H1 (cell line): ENCODE data around the gene HYAL1. TPM values are rescaled to one million over a fixed set of nuclear protein-coding genes. Genes with fewer than 3 reads are reported as not detected.

Source experiments
- CTCF ChIA-PET: fragments of 300-600 bp; sonication (Branson Sonifier 250); formaldehyde crosslinking; loops from one replicate; lab custom pipeline; 2021; ENCODE audit not compliant: partially characterized antibody; lab: Charles Lee
- POLR2A ChIA-PET: fragments of 300-600 bp; sonication (Branson Sonifier 250); formaldehyde crosslinking; loops from one replicate; lab custom pipeline; 2021; ENCODE audit warnings: inconsistent platforms; ENCODE audit not compliant: partially characterized antibody; lab: Charles Lee
- DNase-seq, 2 experiments: peaks; one replicate each; pipeline versions ENCODE4 v3.0.0 to v3.0.0-alpha.2; 2010 to 2022; ENCODE audit warnings: low spot score in 2 of 2, low read depth in 1 of 2, mixed read lengths in 1 of 2
- FAIRE-seq: peaks from 2 replicates; lab custom pipeline; 2011; peaks lifted over from hg19 to GRCh38; lab: Jason Lieb, UNC
- H2AFZ ChIP-seq: 2 replicates; pipeline ENCODE4 v1.8.1; 2012; ENCODE audit warnings: low read length, inconsistent platforms
- H2AK5ac ChIP-seq: 2 replicates; pipeline ENCODE4 v1.6.1; 2013; ENCODE audit warnings: low read depth, low read length
- H2BK120ac ChIP-seq: replicated peaks from 2 replicates; pipeline ENCODE3; 2013; ENCODE audit warnings: low read depth, low read length, inconsistent platforms
- H2BK12ac ChIP-seq: 2 replicates; pipeline ENCODE4 v1.6.1; 2013; ENCODE audit warnings: low read depth, low read length
- H2BK15ac ChIP-seq: 2 replicates; pipeline ENCODE4 v1.6.1; 2013; ENCODE audit warnings: low read length
- H2BK20ac ChIP-seq: 2 replicates; pipeline ENCODE4 v1.6.1; 2013; ENCODE audit warnings: low read length
- H2BK5ac ChIP-seq: 2 replicates; pipeline ENCODE4 v1.6.1; 2013; ENCODE audit warnings: low read depth, low read length
- H3K14ac ChIP-seq: 2 replicates; pipeline ENCODE4 v1.6.1; 2013; ENCODE audit warnings: inconsistent platforms; ENCODE audit not compliant: insufficient read length
- H3K18ac ChIP-seq: 2 replicates; pipeline ENCODE4 v1.6.1; 2013; ENCODE audit warnings: low read length; ENCODE audit errors: extremely low read depth
- H3K23ac ChIP-seq: 2 replicates; pipeline ENCODE4 v1.6.1; 2013; ENCODE audit warnings: inconsistent platforms; ENCODE audit not compliant: insufficient read length
- H3K23me2 ChIP-seq: 2 replicates; pipeline ENCODE4 v1.6.1; 2013; ENCODE audit warnings: low read depth, low read length
- H3K27ac ChIP-seq: 2 replicates; pipeline ENCODE4 v1.6.1; 2011; ENCODE audit warnings: low read depth, low read length, inconsistent platforms
- H3K27me3 ChIP-seq, 4 experiments: replicated peaks in 1 of 4; 1 replicate in 1 of 4; 2 replicates in 3 of 4; pipeline versions ENCODE4 v1.6.1 to v1.8.1; 2011 to 2013; ENCODE audit warnings: low read length in 3 of 4, mild to moderate bottlenecking in 3 of 4, inconsistent platforms in 2 of 4, mixed read lengths in 2 of 4, moderate library complexity in 1 of 4; ENCODE audit not compliant: control insufficient read depth in 3 of 4, insufficient read depth in 3 of 4; ENCODE audit errors: extremely low read depth in 1 of 4
- H3K36me3 ChIP-seq, 4 experiments: 2 replicates each; pipeline versions ENCODE4 v1.6.1 to v1.8.1; 2011 to 2013; ENCODE audit warnings: mild to moderate bottlenecking in 4 of 4, low read length in 3 of 4, moderate library complexity in 2 of 4, control low read depth in 1 of 4, inconsistent platforms in 1 of 4; ENCODE audit not compliant: insufficient read depth in 4 of 4, control insufficient read depth in 2 of 4
- H3K4ac ChIP-seq: replicated peaks from 2 replicates; pipeline ENCODE3; 2013; ENCODE audit warnings: low read length, low read depth, mixed read lengths, inconsistent platforms; ENCODE audit not compliant: insufficient read length
- H3K4me1 ChIP-seq, 4 experiments: replicated peaks in 1 of 4; 1 replicate in 1 of 4; 2 replicates in 3 of 4; pipeline versions ENCODE4 v1.6.1 to v1.8.1; 2011 to 2013; ENCODE audit warnings: low read length in 3 of 4, inconsistent platforms in 2 of 4, mixed read lengths in 1 of 4; ENCODE audit not compliant: insufficient read depth in 4 of 4, control insufficient read depth in 3 of 4
- H3K4me2 ChIP-seq, 2 experiments: 2 replicates each; pipeline versions ENCODE4 v1.6.1 to v1.8.1; 2011 to 2013; ENCODE audit warnings: low read depth in 2 of 2, low read length in 2 of 2, control low read depth in 1 of 2, inconsistent platforms in 1 of 2, mild to moderate bottlenecking in 1 of 2; ENCODE audit not compliant: insufficient read depth in 1 of 2
- H3K4me3 ChIP-seq, 4 experiments: fragments of 200-600, 300-600 bp in 1 of 4; sonication (generic), shearing (Covaris generic), sonication (Bioruptor Twin) in 1 of 4; 2 replicates each; pipeline versions ENCODE4 v1.5.1 to v1.8.1; 2011 to 2016; ENCODE audit warnings: low read length in 4 of 4, low read depth in 3 of 4, control low read depth in 2 of 4, inconsistent platforms in 2 of 4, mild to moderate bottlenecking in 2 of 4, mixed read lengths in 1 of 4, moderate library complexity in 1 of 4; ENCODE audit not compliant: insufficient read depth in 2 of 4; ENCODE audit errors: extremely low read depth in 1 of 4
- H3K56ac ChIP-seq: replicated peaks from 2 replicates; pipeline ENCODE3; 2013; ENCODE audit warnings: low read depth, mild to moderate bottlenecking, mixed read lengths, low read length, inconsistent platforms; ENCODE audit not compliant: insufficient read length
- H3K79me1 ChIP-seq: 2 replicates; pipeline ENCODE4 v1.6.1; 2013; ENCODE audit warnings: low read depth, low read length, control low read depth
- H3K79me2 ChIP-seq, 2 experiments: 2 replicates each; pipeline versions ENCODE4 v1.6.1 to v1.8.1; 2012 to 2013; ENCODE audit warnings: low read length in 2 of 2, mild to moderate bottlenecking in 2 of 2, inconsistent platforms in 1 of 2; ENCODE audit not compliant: insufficient read depth in 2 of 2, control insufficient read depth in 1 of 2
- H3K9ac ChIP-seq, 4 experiments: replicated peaks in 1 of 4; 1 replicate in 1 of 4; 2 replicates in 3 of 4; pipeline versions ENCODE4 v1.6.1 to v1.8.1; 2011 to 2013; ENCODE audit warnings: low read depth in 3 of 4, low read length in 3 of 4, control low read depth in 2 of 4, mild to moderate bottlenecking in 2 of 4, moderate library complexity in 2 of 4, inconsistent platforms in 1 of 4; ENCODE audit errors: extremely low read depth in 1 of 4
- H3K9me3 ChIP-seq, 2 experiments: 2 replicates each; pipeline versions ENCODE4 v1.6.1 to v1.8.1; 2012 to 2013; ENCODE audit warnings: mild to moderate bottlenecking in 2 of 2, moderate library complexity in 2 of 2, control low read depth in 1 of 2, inconsistent platforms in 1 of 2, low read depth in 1 of 2, low read length in 1 of 2, mixed read lengths in 1 of 2; ENCODE audit not compliant: insufficient read depth in 2 of 2
- H4K20me1 ChIP-seq, 2 experiments: replicated peaks in 1 of 2; 2 replicates each; pipeline versions ENCODE3 to v1.8.1; 2011 to 2013; ENCODE audit warnings: inconsistent platforms in 2 of 2, low read length in 2 of 2, mild to moderate bottlenecking in 1 of 2; ENCODE audit not compliant: insufficient read depth in 2 of 2, control insufficient read depth in 1 of 2
- H4K5ac ChIP-seq: 2 replicates; pipeline ENCODE4 v1.6.1; 2013; ENCODE audit warnings: low read length, low read depth, mixed read lengths, inconsistent platforms; ENCODE audit not compliant: insufficient read length
- H4K8ac ChIP-seq: 2 replicates; pipeline ENCODE4 v1.8.0; 2013; ENCODE audit warnings: mild to moderate bottlenecking, moderate library complexity, low read length, inconsistent platforms; ENCODE audit not compliant: insufficient read depth; ENCODE audit errors: extremely low read depth
- H4K91ac ChIP-seq: replicated peaks from 2 replicates; pipeline ENCODE3; 2013; ENCODE audit warnings: low read length, mixed read lengths, inconsistent platforms; ENCODE audit not compliant: insufficient read length
- BACH1 ChIP-seq: IDR thresholded peaks from 2 replicates; pipeline ENCODE4 v1.6.1; 2012; ENCODE audit warnings: low read length, improper control_type of control experiment
- CHD2 ChIP-seq: IDR thresholded peaks from 2 replicates; pipeline ENCODE4 v1.6.1; 2012; ENCODE audit warnings: low read length, improper control_type of control experiment
- GABPA ChIP-seq: IDR thresholded peaks from 2 replicates; pipeline ENCODE4 v1.6.1; 2011; ENCODE audit warnings: mild to moderate bottlenecking, low read length, moderate library complexity, borderline replicate concordance; ENCODE audit not compliant: insufficient read depth
- HDAC6 ChIP-seq: IDR thresholded peaks from one replicate; pipeline ENCODE4 v1.7.1; 2012; ENCODE audit warnings: low read depth, mild to moderate bottlenecking, inconsistent platforms, low read length, moderate library complexity
- MAFK ChIP-seq: IDR thresholded peaks from 2 replicates; pipeline ENCODE4 v1.6.1; 2012; ENCODE audit warnings: low read depth, mild to moderate bottlenecking, improper control_type of control experiment, low read length
- NANOG ChIP-seq: IDR thresholded peaks from 2 replicates; pipeline ENCODE4 v1.6.1; 2011; ENCODE audit warnings: low read length, low read depth, mild to moderate bottlenecking, inconsistent platforms; ENCODE audit not compliant: insufficient read depth, poor library complexity, severe bottlenecking
- POU5F1 ChIP-seq: IDR thresholded peaks from 2 replicates; pipeline ENCODE4 v1.6.1; 2011; ENCODE audit warnings: low read depth, mild to moderate bottlenecking, low read length, moderate library complexity
- RNF2 ChIP-seq: fragments of 200-900, 300-1000 bp; sonication (generic); IDR thresholded peaks from 2 replicates; pipeline ENCODE4 v1.7.1; 2016; ENCODE audit warnings: borderline replicate concordance, low read depth, mild to moderate bottlenecking, antibody characterized with exemption, low read length; ENCODE audit not compliant: poor library complexity, severe bottlenecking; ENCODE audit errors: missing control alignments
- SIN3A ChIP-seq, 2 experiments: IDR thresholded peaks in 1 of 2; conservative IDR thresholded peaks in 1 of 2; 2 replicates each; pipeline ENCODE4 v1.6.1; 2011 to 2012; ENCODE audit warnings: low read length in 2 of 2, improper control_type of control experiment in 1 of 2, low read depth in 1 of 2, mild to moderate bottlenecking in 1 of 2
- WGBS, 2 experiments: shearing (Covaris generic) in 1 of 2; methylation state at CpG; one replicate each; pipeline versions ENCODE4 v1.1.6 to v1.1.7; 2013 to 2015; ENCODE audit warnings: low lambda C conversion rate in 2 of 2, mixed read lengths in 2 of 2, inconsistent platforms in 1 of 2, low coverage in 1 of 2, missing lambda C conversion rate in 1 of 2; ENCODE audit not compliant: insufficient replicate concordance in 2 of 2, insufficient coverage in 1 of 2, insufficient read length in 1 of 2; ENCODE audit errors: extremely low coverage in 1 of 2, missing lambda C conversion rate in 1 of 2; 5-methylcytosine and 5-hydroxymethylcytosine counted together
- polyA plus RNA-seq, 7 experiments: library from polyadenylated mRNA; depleted of rRNA in 3 of 7; stranded (reverse) in 5 of 7; unstranded in 2 of 7; fragments of >200 nt in 5 of 7; fragments of 200-250 nt in 2 of 7; gene quantifications; 1 replicate in 5 of 7; 2 replicates in 1 of 7; 4 replicates in 1 of 7; pipeline versions ENCODE4 v1.2.1 to v1.2.3, GENCODE V29; 2011 to 2013; ENCODE audit warnings: missing spikeins in 2 of 7, mixed read lengths in 2 of 7
- total RNA-seq: library from RNA; stranded (reverse); fragmentation: NEBNext Ultra II Directional; extraction: Animal tissue kit (Norgen Biotek cat#: 25700); gene quantifications from 2 replicates; pipeline ENCODE4 v1.2.1, GENCODE V29; 2021

The HYAL1 gene
- total and polyA plus RNA-seq, 2 of the 8 experiments (the other 6 are each of a cell fraction or from before 2014, with no cell fraction given), result 2.0 to 5.4 TPM

- Histone ChIP-seq H3K27me3 (peaks cover 0 to 4% (median 4%) of the 10 kb centered on the region in 4 experiments; a peak in 4 of 7 replicates), H3K4ac (no peak within 1 kb of the TSS), H3K79me1 (no peaks in the 10 kb centered on the region; the same call in 1 of the 2 replicates), H3K56ac (no peak within 1 kb of the TSS), H2BK15ac (peak within 1 kb of the TSS; percentile 93; the same call in 1 of the 2 replicates), H3K18ac (peak within 1 kb of the TSS; percentile 100), H4K20me1 (peaks cover 3% of the 10 kb centered on the region in 2 experiments), H2AFZ (peak within 1 kb of the TSS; percentile 88; the same call in 1 of the 2 replicates), H2BK5ac (peak within 1 kb of the TSS; percentile 94; the same call in 1 of the 2 replicates), H3K36me3 (peaks cover 4 to 7% (median 6%) of the 10 kb centered on the region in 4 experiments; a peak in 5 of 8 replicates), H2BK12ac (peak within 1 kb of the TSS; percentile 85; the same call in 1 of the 2 replicates), H3K23ac (no peak within 1 kb of the TSS), H4K5ac (peak within 1 kb of the TSS; percentile 93), H3K79me2 (no peaks in the 10 kb centered on the region), H3K23me2 (peaks cover 12% of the 10 kb centered on the region), H4K8ac (peak within 1 kb of the TSS; percentile 69; the same call in 1 of the 2 replicates), H3K4me2 (peak within 1 kb of the TSS; percentile 64 to 90), H3K4me1 (peaks cover 0 to 11% (median 8%) of the 10 kb centered on the region in 4 experiments; a peak in 5 of 7 replicates), H3K9me3 (no peaks in the 10 kb centered on the region), H2AK5ac (no peak within 1 kb of the TSS), H3K14ac (no peak within 1 kb of the TSS), H3K4me3 (peak within 1 kb of the TSS; percentile 79 to 87 (median 82)), H2BK120ac (no peak within 1 kb of the TSS), H3K27ac (no peak within 1 kb of the TSS), H3K9ac (peak within 1 kb of the TSS in 3 of 4 experiments; percentile 41 to 60 (median 46); a peak in 6 of 7 replicates), H4K91ac (peak within 1 kb of the TSS; percentile 85), H2BK20ac (no peak within 1 kb of the TSS)
- POLR2A ChIA-PET, result interaction anchor here (0.5 to 5.3 kb wide), 9 partner anchors 10 to 219 kb away, joined by 3 to 22 read pairs (median 4); partner anchors contain the start of genes HEMK1 and RASSF1
- 4% methylated on average over 64 of the region's 64 CpGs; no CpG with 5 or more reads in 1 of the 2 experiments for WGBS, 2 experiments
- DNase-seq (peak; percentile 72 to 93), FAIRE-seq (no peak)
- CTCF ChIA-PET, result interaction anchor here (0.7 to 13.4 kb wide), 13 partner anchors 11 to 281 kb away, joined by 3 to 136 read pairs (median 8); partner anchors contain the start of gene TMEM115
- TF ChIP-seq NANOG (no peak), CHD2 (0 out of 2 replicates have a peak, but pooled peaks have one; percentile 21), BACH1 (0 out of 2 replicates have a peak, but pooled peaks have one; percentile 19), HDAC6 (no peak), SIN3A (conservative IDR thresholded peaks at IDR 0.05 in 1 of 2, IDR thresholded peaks at IDR 0.05 in 1 of 2; ENCODE audit: low read depth in 1 of 2, low read length in 2 of 2) (peak; percentile 21 to 95; a peak in 2 of 4 replicates), MAFK (no peak), POU5F1 (no peak), GABPA (peak; percentile 47; the same call in 1 of the 2 replicates), RNF2 (no peak)
These were observed 47.4 kb upstream of the HYAL1 start, which contains the start of the genes CYB561D2 and NPRL2 for GRCh38 chr3:50350527-50351322. Gene CYB561D2, plus strand, starts transcription at chr3:50350862. Its CDS starts 572 bp downstream, at chr3:50351434. Gene NPRL2, minus strand, starts transcription at chr3:50350775. Its CDS starts 123 bp downstream, at chr3:50350652.
